ENCODE measurements around the gene LPP. TPM values are rescaled to one million over a fixed set of nuclear protein-coding genes. Genes with fewer than 3 reads are reported as not detected.
"Not testable (repeated sequence)": the region's sequence is repeated elsewhere in the genome, so short reads cannot be mapped to it uniquely, and the experiment has no call there.

LPP gene
- total RNA-seq, 2 donors from 2014 or later: 52.7 to 53.4 TPM

DNA sequence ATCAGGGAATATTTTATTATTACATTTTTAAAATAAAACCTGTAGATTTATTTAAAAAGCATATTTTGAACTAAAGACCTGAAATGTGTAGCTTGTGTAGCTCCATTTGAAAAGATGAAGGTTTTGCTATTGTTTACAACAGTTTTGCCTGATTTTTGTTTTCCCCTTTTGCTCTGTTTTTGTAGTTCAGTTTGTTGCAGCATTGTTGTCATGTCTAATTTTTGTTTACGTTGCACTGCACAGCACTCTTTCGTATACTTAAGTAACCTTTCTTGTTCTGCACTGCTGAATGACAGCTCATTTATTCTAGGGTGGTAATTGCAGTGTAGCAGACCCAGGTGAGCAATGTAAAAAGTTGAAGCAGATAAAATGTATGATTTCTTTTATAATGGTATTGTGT lies 435.8 kb downstream of the LPP start:
- no peak overlapping the region for H3K27ac Mint-ChIP-seq
- no peak for DNase-seq (ENCODE audit: low spot score in 2 of 2)
- no peak for ATAC-seq
- no peaks in the 10 kb centered on the region for H3K9me3 Mint-ChIP-seq
- no peaks in the 10 kb centered on the region for H3K36me3 Mint-ChIP-seq

- H3K9me3 Mint-ChIP-seq: no peaks in the 10 kb centered on the region
Measured at GRCh38 chr3:188590557-188590956, 436.6 kb downstream of the LPP start.

DNA sequence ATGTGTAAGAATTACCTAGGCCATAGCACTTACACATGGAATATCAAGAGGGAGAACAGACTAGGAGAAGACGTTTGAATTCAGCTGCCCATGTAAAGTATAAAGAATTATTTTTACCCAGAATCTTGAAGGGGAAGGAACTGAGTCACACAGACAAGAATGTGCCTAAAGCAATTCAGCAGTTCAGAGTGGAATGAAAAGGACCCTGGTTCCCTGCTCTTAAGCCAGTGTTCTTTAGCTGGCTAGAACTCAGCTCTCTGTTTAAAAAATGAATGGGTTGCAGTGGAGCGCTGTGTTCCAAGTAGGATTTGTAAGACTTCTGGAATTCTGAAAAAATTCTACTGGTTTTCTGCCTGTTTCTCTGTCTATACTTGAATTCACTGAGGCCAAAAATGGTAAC lies 440.2 kb downstream of the LPP start:
- no peak for DNase-seq (ENCODE audit: low spot score in 2 of 2)
- Mint-ChIP-seq H3K9me3 (no peaks in the 10 kb centered on the region), H3K36me3 (no peaks in the 10 kb centered on the region), H3K27ac (no peak overlapping the region)
- no peak for ATAC-seq

More at GRCh38 chr3:188590557-188590956, 436.6 kb downstream of the LPP start:
- Mint-ChIP-seq H3K27ac (no peak overlapping the region), H3K36me3 (no peaks in the 10 kb centered on the region)
- DNase-seq (ENCODE audit: low spot score in 2 of 2): no peak
- ATAC-seq: no peak

DNA sequence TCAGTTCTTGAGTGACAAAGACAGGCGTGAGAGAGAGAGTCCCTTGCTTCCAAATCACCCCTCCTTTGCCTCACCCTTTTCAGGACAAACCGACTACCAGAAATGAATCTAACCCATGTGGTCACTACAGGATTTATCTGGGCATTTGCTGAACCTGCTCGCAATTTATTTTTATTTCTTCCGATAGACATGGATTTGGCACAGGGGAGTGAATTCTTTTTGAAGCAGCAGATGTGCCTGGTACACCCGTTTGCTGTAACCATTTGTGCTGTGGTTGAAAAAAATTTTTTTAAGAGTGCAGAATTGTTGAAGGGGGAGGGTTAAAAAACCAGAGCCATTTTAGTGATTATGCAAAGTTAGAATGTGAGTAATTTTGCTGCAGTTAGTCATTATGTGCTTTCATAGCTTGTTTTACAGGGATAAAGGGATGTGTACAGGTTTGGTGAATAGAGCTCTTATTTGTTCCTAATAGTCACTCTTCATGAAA lies 442.0 kb downstream of the LPP start:
- ATAC-seq: peak in 1 of 2 donors; percentile 18
- no peak for DNase-seq (ENCODE audit: low spot score in 2 of 2)
- Mint-ChIP-seq H3K36me3 (no peaks in the 10 kb centered on the region), H3K27ac (no peak overlapping the region), H3K9me3 (no peaks in the 10 kb centered on the region)

GRCh38 chr3:188598894-188599293 lies 444.9 kb downstream of the LPP start:
- no peaks in the 10 kb centered on the region for H3K36me3 Mint-ChIP-seq
- ATAC-seq: no peak
- no peak overlapping the region for H3K27ac Mint-ChIP-seq
- DNase-seq (ENCODE audit: low spot score in 2 of 2): no peak
- no peaks in the 10 kb centered on the region for H3K9me3 Mint-ChIP-seq

DNA sequence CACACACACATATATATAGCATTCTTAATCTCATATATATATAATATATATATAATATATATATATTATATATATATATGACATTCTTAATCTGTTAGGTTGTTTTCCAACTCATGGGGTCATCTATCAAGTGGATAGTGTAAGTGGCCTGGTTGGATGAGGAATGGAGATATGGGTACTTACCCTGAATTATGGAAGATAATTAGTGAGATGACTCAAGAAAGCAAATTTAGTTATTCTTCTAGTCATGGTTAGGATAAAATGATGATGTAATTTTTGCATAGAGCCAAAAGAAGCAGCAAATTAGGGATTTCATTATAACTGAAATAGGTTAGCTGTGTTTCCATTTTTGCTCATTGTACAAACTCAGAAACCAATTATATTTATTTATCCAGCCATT lies 448.2 kb downstream of the LPP start:
- DNase-seq (ENCODE audit: low spot score in 2 of 2) (no peak), ATAC-seq (no peak)
- H3K27ac Mint-ChIP-seq: no peak overlapping the region
- peaks cover 0 to 7% of the 10 kb centered on the region in 2 donors for H3K9me3 Mint-ChIP-seq
- H3K36me3 Mint-ChIP-seq: no peaks in the 10 kb centered on the region

- no peak for ATAC-seq
- H3K36me3 Mint-ChIP-seq: no peaks in the 10 kb centered on the region
- peaks cover 0 to 7% of the 10 kb centered on the region in 2 donors for H3K9me3 Mint-ChIP-seq
- H3K27ac Mint-ChIP-seq: no peak overlapping the region
- DNase-seq (ENCODE audit: low spot score in 2 of 2): no peak
Measured at GRCh38 chr3:188602620-188603019, 448.7 kb downstream of the LPP start.

DNA sequence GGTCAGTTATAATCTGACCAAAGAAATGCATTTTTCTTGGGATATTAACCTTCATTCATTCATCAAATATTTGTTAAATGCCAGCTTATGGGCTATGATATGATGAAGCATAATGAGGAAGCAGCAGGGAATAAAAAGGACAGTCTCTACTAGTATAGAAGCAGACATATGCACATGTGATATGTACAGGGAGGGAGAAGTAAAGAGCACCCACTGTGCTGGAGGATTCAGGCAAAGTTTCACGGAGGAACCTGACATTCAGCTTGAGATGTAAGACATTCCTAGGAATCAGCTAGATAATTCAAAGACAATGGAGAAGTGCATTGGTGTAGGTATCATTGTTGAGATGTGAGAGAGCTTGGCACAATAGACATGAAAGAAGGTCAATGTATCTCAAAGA lies 450.7 kb downstream of the LPP start:
- Mint-ChIP-seq H3K9me3 (peaks cover 7 to 21% of the 10 kb centered on the region in 2 donors), H3K36me3 (peaks cover 15 to 17% of the 10 kb centered on the region in 2 donors), H3K27ac (no peak overlapping the region)
- DNase-seq (ENCODE audit: low spot score in 2 of 2) (no peak), ATAC-seq (no peak)

- Mint-ChIP-seq H3K27ac (no peak overlapping the region), H3K36me3 (peaks cover 15 to 23% of the 10 kb centered on the region in 2 donors), H3K9me3 (peaks cover 7 to 21% of the 10 kb centered on the region in 2 donors)
- DNase-seq (ENCODE audit: low spot score in 2 of 2) (no peak), ATAC-seq (no peak)
Measured at GRCh38 chr3:188605231-188605630, 451.3 kb downstream of the LPP start.

GRCh38 chr3:188605905-188606304 lies 451.9 kb downstream of the LPP start:
- DNase-seq (ENCODE audit: low spot score in 2 of 2) (no peak), ATAC-seq (no peak)
- H3K9me3 Mint-ChIP-seq: peaks cover 7 to 21% of the 10 kb centered on the region in 2 donors
- peaks cover 15 to 26% of the 10 kb centered on the region in 2 donors for H3K36me3 Mint-ChIP-seq
- no peak overlapping the region for H3K27ac Mint-ChIP-seq

GRCh38 chr3:188607805-188608315 lies 453.9 kb downstream of the LPP start:
- Mint-ChIP-seq H3K27ac (no peak overlapping the region), H3K36me3 (peaks cover 15 to 26% of the 10 kb centered on the region in 2 donors), H3K9me3 (peaks cover 7 to 21% of the 10 kb centered on the region in 2 donors)
- DNase-seq (ENCODE audit: low spot score in 2 of 2): no peak
- no peak for ATAC-seq

- Mint-ChIP-seq H3K27ac (no peak overlapping the region), H3K36me3 (peaks cover 15 to 26% of the 10 kb centered on the region in 2 donors), H3K9me3 (peaks cover 7 to 23% of the 10 kb centered on the region in 2 donors)
- ATAC-seq (no peak), DNase-seq (ENCODE audit: low spot score in 2 of 2) (no peak)
Measured at GRCh38 chr3:188608401-188608800, 454.4 kb downstream of the LPP start.

- not testable (repeated sequence) for ATAC-seq
- Mint-ChIP-seq H3K36me3 (peaks cover 6 to 23% of the 10 kb centered on the region in 2 donors), H3K9me3 (peaks cover 0 to 17% of the 10 kb centered on the region in 2 donors)
Measured at GRCh38 chr3:188613721-188614120, 459.8 kb downstream of the LPP start.

DNA sequence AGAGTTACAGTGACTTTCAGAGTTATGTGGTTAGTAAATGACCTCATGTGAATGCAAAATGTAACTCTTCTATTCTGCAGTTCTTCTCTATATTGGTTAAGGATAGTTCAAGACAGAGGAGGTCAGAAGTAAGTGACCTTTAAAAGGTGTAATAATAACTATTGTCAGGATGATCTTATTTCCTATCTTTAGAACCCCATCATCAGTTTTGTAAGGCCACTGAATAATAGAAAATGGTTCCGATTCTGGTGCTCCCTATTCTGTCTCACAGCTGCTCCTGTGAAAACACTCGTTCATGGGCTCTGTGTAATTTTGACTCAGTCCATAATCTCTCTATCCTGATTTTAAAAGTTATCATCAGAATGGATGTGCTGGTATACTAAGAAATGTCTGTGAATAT lies 463.3 kb downstream of the LPP start:
- no peak for ATAC-seq
- peaks cover 0 to 12% of the 10 kb centered on the region in 2 donors for H3K9me3 Mint-ChIP-seq
- DNase-seq (ENCODE audit: low spot score in 2 of 2): no peak
- no peak overlapping the region for H3K27ac Mint-ChIP-seq
- peaks cover 0 to 7% of the 10 kb centered on the region in 2 donors for H3K36me3 Mint-ChIP-seq

More at GRCh38 chr3:188613721-188614120, 459.8 kb downstream of the LPP start:
- not testable (repeated sequence) for H3K27ac Mint-ChIP-seq; DNase-seq (ENCODE audit: low spot score in 2 of 2)

GRCh38 chr3:188617988-188618701 lies 464.2 kb downstream of the LPP start:
- Mint-ChIP-seq H3K36me3 (peaks cover 0 to 7% of the 10 kb centered on the region in 2 donors), H3K27ac (no peak overlapping the region), H3K9me3 (peaks cover 0 to 12% of the 10 kb centered on the region in 2 donors)
- ATAC-seq: no peak
- no peak for DNase-seq (ENCODE audit: low spot score in 2 of 2)

DNA sequence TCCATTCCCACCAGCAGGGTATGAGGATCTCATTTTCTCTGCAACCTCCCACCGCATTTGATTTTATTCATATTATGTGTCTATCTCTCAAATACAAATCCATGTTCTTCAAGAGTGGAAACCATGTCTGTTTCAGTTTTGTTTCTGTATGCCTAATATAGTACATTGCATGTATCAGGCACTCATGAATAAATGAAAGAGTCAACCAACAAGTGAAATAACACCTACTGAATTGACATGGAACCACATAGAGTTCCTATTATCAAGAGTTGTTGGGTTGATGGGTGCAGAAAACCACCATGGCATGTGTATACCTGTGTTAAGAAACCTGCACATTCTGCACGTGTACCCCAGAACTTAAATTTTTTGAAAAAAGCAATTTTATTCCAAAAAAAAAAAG lies 466.8 kb downstream of the LPP start:
- H3K9me3 Mint-ChIP-seq: peaks cover 0 to 9% of the 10 kb centered on the region in 2 donors
- ATAC-seq (peak in 1 of 2 donors; percentile 55), DNase-seq (ENCODE audit: low spot score in 2 of 2) (no peak)
- H3K27ac Mint-ChIP-seq: no peak overlapping the region
- H3K36me3 Mint-ChIP-seq: peaks cover 0 to 5% of the 10 kb centered on the region in 2 donors

DNA sequence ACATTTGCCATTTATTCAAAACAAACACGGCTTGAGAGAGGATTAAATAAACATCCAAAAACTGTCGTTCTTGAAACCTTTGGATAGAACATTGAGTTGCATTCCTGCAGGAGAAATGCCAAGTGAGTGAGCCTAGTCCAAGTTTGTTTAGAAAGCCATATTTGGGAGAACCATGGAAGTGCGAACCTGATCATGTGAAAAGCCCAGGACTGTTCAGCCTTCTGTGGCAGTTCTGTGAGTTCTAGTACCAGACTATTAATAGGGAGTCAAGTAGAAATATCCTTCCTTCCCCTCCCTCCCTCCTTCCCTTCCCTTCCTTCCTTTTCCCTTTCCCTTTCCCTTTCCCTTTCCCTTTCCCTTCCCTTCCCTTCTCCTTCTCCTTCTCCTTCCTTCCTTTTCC lies 470.4 kb downstream of the LPP start:
- Mint-ChIP-seq H3K9me3 (peaks cover 6 to 9% of the 10 kb centered on the region in 2 donors), H3K27ac (no peak overlapping the region), H3K36me3 (peaks cover 20 to 27% of the 10 kb centered on the region in 2 donors)
- ATAC-seq: no peak
- no peak for DNase-seq (ENCODE audit: low spot score in 2 of 2)

DNA sequence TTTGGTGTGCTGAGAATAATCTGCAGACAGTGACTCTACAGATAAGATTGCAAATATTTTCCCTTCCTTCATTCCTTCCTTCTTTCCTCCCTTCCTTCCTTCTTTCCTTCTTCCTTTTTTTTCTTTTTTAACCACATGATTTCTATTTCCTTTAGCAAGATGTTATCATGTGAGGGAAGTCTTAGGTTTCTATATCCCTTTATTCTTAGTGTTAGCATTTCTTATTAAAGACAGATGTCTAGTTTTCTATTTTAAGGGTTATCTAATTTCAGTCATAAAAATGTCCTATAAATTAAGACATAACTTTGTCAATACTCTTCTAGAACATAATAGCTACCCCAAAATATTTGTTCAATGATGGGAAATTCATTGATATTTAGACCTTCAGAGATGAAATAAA lies 470.9 kb downstream of the LPP start:
- ATAC-seq: no peak
- Mint-ChIP-seq H3K27ac (peak overlapping the region in 1 of 2 donors; percentile 53), H3K36me3 (peaks cover 20 to 27% of the 10 kb centered on the region in 2 donors), H3K9me3 (peaks cover 7 to 9% of the 10 kb centered on the region in 2 donors)
- no peak for DNase-seq (ENCODE audit: low spot score in 2 of 2)

Data from activated naive CD4-positive, alpha-beta T cell treated with anti-CD3 and anti-CD28 coated beads, Interleukin-2, amount 50 U/mL, for 72 hours (primary cell).